ENCODE data around the gene TRIM75. TPM values are rescaled to one million over a fixed set of nuclear protein-coding genes. Genes with fewer than 3 reads are reported as not detected.
"Not testable (repeated sequence)": the region's sequence is repeated elsewhere in the genome, so short reads cannot be mapped to it uniquely, and the experiment has no call there.

The TRIM75 gene
- 0.10 TPM for polyA plus RNA-seq (ENCODE audit: insufficient read length)

DNA sequence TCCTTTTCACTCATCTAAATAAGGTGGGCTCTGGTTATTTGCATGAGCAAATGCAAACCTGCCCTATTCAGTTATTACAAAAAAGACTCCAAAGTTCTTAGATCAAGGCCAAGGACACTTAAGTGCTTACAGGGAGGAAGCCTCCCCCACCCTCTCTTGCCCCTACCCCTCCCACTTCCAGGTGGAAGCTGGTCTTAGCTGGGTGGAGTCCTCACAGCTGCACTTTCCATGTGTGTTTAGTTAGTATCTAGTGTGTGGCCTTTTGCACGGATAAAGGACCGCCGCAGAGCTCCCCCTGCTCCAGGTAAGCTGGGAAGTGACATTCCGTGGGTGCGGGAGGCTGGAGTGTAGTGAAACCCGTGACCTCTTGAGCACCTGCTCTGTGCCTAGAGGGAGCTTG is at the start of gene TRIM75:
Gene TRIM75 (plus strand): TSS at position 222 of the 400 bp plus-strand sequence. CDS start 5,282 bp downstream, outside the sequence.
- DNase-seq = no peak

DNA sequence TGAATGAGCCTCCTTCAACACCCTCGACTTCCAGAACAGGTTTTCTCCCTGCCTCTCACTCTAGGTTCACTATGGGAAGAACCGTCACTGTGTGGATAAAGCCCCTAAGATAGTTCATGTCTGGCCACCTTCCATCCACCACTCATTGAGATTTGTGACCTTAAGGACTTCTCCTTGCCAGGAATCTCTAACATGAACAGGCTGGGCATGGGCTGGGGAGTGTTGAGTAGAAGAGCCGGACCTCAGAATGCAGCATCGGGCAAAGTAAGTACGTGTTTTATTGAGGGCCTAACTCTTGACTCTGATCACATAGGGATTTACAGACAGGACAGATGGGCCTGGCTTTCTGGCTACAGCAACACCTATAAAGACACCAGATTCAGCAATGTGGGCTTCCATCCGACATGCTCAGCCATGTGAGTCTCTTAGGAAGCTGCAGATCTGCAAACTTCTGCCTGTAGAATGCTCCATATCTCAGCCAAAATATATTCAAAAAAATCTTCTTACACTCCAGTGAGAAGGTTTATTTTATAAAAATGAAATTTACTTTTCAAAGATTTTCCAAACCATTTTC is 48.2 kb upstream of the TRIM75 start:
- no peak for DNase-seq

DNA sequence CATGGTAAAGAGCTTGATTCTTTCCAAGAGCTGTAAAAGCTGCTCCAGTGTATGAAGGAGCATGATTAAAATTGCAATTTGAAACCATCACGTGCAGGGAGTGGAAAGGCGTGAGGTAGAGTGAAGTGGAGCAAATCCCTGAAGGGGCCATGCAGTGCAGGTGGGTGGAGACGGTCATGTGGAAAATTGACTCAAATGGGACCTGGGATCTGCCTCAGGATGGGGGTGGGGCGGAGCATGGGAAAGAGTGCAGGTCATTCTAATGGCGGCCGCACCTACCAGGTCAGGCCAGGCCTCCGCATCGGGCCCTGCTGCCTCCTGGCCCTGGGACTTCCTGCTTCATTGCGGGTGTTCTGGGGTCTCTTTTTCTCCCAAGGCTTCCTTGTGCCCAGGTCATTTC is 47.2 kb upstream of the TRIM75 start:
- DNase-seq = peak; percentile 2

DNA sequence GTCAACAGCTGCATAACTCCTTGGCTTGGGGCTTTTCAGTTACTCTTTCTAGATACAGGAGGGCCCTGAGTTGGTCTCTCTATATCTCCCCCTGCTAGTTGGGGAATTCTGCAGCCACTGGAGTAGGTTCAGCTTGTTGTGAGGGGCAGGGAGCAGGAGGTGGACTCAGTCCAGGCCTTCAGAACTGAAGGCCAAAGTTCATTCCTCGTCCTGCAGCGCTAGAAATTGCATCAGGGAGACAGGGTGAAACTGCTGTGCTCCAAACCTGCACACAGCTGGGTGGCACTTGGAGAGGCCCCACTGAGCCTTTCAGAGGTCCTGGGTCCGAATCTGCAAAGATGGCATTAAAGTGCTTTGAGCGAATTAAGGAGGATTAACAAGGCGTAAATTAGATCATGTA is 46.8 kb upstream of the TRIM75 start:
- DNase-seq = no peak

DNA sequence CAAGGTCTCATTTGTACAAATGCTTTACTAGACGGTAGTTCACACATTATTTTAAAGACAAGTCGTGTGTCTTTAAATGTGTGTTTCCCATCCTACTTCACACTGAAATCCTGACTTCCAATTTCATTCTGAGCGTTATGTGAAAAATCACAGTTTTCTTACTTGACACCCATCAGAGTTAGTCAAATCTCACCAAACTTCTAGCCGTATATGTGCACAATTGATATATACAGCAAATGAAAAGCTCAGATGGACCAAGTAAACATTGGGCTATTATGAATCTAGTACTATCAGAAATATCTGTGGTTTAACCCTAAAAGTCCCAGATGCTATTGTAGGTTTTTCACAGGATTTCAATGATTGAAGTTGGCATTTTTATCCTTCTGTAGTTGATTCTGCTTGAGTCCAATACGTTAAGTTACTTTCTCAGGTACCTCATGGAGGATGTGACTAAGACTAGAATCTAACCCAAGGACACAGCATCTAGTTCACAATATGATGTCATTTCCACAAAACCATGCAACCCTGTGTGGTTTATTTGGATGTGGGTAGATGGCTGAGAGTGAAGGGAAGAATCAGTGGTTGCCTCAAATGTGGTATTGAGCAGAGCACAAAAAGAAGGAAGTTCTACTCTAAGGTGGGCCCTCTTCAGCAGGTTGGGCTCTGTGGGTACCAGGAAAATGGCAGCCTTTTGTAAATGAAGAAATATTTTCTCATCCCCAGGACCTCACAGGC is 44.0 kb upstream of the TRIM75 start:
- DNase-seq = no peak

DNA sequence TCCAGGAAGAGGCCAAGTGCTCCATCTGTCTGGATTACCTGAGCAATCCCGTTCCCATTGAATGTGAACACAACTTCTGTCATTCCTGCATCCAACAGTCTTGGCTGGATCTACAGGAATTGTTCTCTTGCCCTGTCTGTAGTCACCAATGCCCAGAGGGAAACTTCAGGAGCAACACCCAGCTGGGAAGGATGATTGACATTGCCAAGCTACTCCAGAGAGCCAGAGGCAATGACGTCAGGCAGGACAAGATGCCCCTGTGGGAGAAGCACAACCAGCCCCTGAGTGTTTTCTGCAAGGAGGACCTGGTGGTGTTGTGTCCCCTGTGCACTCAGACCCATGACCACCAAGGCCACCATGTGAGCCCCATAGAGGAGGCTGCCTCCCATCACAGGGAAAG is 43.2 kb upstream of the TRIM75 start:
- DNase-seq = no peak

DNA sequence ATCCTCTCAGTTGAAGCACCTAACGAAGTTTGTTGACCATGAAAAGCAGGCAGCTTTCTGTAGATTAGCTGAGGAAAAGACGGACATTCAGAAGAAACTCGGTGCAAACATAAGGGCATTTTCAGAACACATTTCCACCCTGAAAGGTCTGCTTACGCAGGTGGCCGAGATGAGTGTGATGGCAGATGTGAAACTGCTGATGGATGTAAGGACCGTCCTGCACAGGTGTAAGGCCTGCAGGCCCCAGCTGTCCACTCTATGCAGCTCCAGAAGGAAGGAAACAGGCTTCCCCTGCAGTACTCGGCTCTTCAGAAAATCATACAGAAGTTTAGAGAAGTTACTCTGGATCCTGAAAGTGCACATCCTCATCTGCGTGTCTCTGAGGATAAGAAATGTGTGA is 42.7 kb upstream of the TRIM75 start:
- no peak for DNase-seq

DNA sequence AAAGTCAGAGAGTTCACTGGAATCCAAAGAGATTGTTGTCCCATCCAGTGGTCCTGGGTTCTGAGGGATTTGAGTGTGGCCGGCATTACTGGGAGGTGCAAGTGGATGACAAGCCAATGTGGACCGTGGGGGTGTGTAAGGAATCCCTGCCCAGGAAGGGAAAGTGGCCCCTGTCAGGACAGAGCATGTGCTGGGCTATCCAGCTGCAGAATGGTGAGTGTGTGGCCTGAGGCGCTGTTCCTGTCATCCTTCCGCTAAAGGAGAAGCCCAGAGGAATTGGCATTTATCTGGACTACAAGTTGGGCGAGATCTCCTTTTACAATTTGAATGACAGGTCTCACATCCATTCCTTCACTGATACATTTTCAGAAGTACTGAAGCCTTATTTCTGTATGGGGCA is 42.3 kb upstream of the TRIM75 start:
- no peak for DNase-seq

DNA sequence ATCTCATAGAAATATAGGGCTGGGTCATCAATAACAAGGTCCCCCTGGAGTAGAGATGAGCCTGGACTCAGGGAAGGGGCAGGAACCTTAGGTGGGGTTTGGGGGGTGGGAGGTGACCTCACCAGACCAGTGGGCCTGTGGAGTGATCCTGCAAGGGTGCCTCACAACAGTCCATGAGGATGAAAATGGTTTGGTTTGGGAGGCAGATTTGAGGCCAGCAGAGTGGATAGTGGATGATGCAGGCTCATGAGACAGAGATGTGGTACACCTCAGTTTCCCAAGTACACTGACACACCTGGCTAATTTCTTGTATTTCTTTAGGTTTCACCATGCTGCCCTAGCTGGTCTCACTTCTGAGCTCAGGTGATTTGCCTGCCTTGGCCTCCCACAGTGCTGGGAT is 40.0 kb upstream of the TRIM75 start:
- no peak for DNase-seq

DNA sequence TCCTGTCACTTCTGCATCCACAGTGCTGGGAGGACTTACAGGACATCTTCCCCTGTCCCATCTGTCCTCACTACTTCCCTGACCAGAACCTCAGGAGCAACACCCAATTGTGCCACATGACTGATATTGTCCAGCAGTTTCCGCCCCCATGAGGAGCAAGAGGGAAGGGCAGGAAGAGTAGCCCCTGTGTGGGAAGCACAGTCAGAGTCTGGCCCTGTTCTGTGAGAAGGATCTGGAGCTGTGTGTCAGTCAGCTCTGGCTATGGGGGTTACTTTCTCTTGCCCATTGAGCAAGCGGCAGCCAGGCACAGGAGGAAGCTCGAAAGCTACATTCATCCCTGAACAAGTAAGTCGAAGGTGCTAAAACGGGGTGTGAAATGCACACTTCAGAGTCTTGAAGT is 36.7 kb upstream of the TRIM75 start:
- DNase-seq = no peak

DNA sequence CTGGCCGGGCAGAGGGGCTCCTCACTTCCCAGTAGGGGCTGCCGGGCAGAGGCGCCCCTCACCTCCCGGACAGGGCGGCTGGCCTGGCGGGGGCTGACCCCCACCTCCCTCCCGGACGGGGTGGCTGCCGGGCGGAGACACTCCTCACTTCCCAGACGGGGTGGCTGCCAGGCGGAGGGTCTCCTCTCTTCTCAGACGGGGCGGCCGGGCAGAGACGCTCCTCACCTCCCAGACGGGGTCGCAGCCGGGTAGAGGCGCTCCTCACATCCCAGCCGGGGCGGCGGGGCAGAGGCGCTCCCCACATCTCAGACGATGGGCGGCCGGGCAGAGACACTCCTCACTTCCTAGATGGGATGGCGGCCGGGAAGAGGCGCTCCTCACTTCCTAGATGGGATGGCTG is 33.7 kb upstream of the TRIM75 start:
- DNase-seq = not testable (repeated sequence)

DNA sequence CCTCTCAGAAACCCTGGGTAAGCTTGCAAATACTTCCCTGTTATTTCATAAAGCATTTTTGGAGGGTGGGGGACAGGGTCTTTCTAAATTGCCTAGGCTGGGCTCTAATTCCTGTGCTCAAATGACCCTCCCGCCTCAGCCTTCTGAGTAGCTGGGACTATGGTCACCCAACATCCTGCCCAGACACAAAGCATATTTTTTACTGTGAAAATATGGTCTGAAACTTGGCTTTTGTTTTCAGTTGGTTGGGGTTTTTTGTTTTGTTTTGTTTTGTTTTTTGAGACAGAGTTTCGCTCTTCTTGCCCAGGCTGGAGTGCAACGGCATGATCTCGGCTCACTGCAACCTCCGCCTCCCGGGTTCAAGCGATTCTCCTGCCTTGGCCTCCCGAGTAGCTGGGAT is 27.9 kb upstream of the TRIM75 start:
- DNase-seq = not testable (repeated sequence)

DNA sequence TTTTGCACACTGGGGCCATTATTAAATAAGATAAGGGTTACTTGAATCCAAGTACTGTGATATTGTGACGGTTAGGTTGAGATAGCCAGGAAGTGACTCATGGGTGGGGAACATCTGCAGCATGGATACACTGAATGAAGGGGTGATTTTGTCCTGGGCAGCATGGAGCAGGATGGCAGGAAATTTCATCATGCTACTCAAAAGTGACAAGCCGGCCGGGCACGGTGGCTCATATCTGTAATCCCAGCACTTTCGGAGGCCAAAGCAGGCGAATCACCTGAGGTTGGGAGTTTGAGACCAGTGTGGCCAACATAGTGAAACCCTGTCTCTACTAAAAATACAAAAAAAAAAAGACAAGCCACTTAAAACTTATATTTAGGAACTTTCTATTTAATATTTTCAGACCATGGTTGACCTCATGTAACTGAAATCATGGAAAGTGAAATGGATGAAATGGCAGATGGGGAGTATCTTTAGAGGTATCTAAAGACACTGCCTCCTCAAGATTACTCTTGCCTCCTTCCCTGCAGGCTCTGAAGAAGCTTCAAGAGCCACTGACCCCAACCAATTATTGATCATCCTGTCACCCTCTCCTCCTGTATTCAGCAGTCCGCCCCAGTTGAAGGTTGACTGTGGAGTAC is 25.8 kb upstream of the TRIM75 start:
- no peak for DNase-seq

DNA sequence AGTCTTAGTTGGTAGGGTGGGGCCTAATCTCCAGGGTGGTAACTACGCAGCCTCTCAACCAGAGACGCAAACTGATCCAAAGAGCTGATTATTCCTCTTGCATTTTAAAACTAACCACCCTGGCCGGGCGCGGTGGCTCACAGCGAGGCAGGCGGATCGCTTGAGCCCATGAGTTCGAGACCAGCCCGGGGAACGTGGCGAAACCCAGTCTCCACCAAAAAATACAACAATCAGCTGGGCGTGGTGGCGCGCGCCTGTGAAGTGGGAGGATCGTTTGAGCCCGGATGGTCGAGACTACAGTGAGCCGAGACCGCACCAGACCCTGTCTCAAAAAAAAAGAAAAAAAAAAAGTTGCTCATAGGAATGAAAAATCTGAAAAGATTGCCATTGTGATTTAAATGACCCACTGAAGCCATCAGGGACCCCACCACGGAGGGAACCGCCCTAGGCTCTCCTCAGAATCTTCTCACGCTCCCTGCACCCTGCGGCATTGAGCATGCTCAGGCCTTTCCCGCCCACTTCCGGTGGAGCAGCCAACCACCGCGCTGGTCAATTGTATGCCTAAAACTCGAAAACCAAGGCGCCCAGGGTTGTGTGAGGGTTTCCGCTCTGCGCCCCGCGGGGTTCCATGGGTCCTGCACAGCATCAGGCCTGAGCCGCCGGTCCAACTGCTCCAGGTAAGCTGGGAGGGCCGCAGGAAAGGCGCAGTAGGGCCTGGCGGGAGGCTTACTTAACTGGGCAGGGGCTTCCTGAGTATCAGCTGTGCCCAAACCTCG is 22.0 kb upstream of the TRIM75 start, which contains the start of gene TRIM60:
Gene TRIM60 (plus strand): TSS at position 564 of the 776 bp plus-strand sequence. CDS start 8,074 bp downstream, outside the sequence.
- no peak for DNase-seq

DNA sequence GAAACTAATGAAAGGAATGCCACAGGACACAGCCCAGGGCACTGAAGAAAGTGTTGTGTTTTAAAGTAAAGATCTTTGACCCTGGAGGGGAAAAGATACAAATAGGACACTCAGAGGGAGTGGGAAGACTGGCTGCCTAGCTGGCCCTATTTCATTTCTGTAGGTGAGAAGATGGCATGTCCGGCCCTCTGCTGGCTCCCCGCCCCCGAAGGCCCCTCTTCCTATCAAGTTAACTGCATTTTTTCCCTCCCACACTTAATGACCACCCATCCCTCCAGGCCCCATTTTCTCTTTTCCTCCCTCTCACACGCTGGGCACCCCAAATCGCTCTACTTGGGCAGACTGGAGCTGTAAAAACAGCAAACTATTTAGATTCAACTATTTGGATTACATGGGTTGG is 5.5 kb upstream of the TRIM75 start:
- DNase-seq = no peak

DNA sequence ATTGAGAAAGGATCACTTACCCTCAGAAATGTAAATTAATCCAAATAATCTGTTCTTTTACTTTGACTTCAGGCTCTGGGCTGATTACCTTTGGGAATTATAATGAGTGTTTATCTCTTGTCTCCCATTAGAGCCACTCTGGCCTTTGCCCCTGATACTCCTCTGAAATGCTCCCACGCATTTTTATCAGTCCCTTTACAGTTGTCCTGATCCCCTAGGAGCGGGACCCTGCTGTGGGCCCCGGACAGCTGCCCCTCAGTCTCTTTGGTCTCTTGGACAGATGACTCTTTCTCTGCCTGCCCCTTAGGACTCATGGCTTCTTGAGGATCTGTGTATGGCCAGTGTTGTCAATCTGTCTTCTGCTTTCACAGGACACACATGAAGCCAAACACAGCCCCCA is 1.0 kb upstream of the TRIM75 start:
- DNase-seq = no peak

DNA sequence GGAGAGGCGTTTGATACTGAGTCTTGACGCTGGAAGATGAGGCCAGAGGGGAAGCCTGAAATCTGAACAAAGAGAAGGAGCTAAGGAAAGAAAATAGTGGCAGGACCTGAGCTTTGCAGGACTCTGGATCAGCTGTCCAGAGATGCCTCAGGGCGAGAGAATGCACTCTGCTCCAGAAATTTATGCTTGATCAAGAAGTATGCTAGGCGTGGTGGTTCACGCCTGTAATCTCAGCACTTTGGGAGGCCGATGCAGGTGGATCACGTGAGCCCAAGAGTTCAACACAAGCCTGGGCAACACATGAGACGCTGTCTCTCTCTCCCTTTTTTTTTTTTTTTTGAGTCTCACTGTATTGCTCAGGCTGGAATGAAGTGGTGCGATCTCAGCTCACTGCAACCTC is 1.9 kb downstream of the TRIM75 start:
- no peak for DNase-seq

DNA sequence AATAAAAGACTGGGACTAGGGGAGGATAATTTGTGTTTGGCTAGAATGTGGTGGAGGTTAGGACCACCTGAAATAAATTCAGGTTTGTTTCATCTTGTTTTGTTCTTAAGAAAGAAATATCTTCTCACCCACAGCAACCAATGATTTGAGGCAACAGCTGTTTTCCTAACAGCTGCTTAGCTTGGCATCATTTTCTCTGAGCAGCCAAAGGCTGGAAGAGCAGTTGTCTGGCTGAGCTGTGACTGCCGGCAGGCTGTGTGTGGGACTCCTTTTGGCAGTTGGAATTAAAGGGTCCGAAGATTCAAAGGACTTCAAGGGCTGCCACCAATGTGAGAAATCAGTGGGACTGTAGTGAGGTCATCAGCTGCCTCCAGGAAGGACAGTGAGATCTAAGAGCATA is 5.0 kb downstream of the TRIM75 start:
- DNase-seq = peak; percentile 39

DNA sequence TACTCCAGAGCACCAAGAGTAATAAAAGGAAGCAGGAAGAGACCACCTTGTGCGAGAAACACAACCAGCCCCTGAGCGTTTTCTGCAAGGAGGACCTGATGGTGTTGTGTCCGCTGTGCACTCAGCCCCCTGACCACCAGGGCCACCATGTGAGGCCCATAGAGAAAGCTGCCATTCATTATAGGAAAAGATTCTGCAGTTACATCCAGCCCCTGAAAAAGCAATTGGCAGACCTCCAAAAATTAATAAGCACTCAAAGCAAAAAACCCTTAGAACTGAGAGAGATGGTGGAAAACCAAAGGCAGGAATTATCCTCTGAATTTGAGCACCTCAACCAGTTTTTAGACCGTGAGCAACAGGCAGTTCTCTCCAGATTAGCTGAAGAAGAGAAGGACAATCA is 5.7 kb downstream of the TRIM75 start:
- DNase-seq = no peak

DNA sequence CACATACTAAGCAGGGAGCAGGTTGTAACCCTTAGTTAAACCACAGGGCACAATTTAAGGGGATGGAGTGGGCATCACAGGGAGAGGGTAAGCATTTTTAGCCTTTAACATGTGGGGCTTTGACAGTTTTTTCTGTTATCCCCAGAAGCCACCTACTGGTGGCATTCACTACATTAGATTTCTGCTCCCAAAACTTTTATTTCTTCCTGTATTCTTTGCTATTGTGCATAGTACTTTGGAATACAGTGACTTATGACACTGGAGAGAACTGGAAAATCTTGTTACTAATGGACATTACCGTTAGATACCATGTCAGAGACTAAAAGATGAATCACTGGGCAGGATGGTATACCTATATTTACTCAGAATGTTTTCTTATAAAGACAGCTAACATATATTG is 7.3 kb downstream of the TRIM75 start:
- DNase-seq = no peak

DNA sequence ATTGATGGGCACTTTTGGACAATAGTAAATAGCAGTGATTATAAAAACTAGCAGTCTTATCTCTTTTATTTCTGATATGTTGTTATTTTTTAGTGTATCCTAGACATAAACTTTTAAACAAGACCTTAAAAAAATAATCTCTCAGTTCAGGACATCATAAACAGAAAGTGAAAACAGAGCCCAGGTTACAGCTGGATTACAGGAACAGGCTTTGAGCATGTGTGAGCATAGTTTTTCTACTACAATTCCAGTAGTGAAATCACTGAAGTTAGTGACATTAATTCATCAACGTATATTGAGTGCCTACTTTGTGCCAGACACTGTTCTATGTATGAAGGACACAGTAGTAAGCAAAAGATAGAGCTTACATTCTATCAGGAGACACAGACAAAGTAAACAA is 16.9 kb downstream of the TRIM75 start:
- no peak for DNase-seq

DNA sequence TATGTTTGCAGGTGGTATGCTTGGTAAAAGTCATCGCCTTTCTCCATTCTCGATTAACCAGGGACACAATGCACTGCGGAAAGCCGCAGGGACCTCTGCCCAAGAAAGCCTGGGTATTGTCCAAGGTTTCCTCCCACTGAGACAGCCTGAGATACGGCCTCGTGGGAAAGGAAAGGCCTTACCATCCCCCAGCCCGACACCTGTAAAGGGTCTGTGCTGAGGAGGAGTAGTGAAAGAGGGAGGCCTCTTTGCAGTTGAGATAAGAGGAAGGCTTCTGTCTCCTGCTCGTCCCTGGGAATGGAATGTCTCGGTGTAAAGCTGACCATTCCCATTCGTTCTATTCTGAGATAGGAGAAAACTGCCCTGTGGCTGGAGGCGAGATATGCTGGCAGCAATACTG is 19.7 kb downstream of the TRIM75 start:
- not testable (repeated sequence) for DNase-seq

DNA sequence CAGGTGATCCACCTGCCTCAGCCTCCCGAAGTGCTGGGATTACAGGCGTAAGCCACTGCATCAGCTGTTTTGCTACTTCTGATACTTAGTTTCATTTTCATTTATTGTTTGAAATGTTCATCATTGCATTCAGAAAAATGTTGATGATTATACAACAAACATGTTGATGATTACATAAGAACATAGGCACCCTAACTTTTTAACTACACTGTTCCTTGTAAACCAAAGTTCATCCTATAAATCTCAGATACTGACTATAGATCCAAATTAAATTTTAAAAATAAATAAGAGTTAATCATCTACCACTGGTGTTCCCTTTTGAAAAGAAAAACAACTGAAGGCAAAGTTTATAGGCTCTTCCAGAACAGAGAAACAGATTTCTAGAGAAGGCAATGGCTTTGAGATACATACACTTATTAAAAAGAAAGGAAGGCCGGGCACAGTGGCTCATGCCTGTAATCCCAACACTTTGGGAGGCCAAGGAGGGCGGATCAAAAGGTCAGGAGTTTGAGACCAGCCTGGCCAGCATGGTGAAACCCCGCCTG is 23.4 kb downstream of the TRIM75 start:
- no peak for DNase-seq
